HL-60 (cell line): ENCODE results near the gene DDR1.

Experiments
- GABPA ChIP-seq: IDR thresholded peaks from 2 replicates; pipeline ENCODE4 v1.6.1; 2012; ENCODE audit warnings: low read depth
- POLR2AphosphoS5 ChIP-seq: IDR thresholded peaks from 2 replicates; pipeline ENCODE4 v1.6.1; 2012; ENCODE audit warnings: low read depth
- REST ChIP-seq: IDR thresholded peaks from 2 replicates; pipeline ENCODE4 v1.6.1; 2012; ENCODE audit warnings: low read depth; ENCODE audit not compliant: insufficient replicate concordance
- TF ChIP-seq, protein P1 (sequence below): IDR thresholded peaks from one replicate; pipeline ENCODE4 v1.5.1; 2011; ENCODE audit warnings: low read length, control low read depth, inconsistent platforms; ENCODE audit not compliant: insufficient read depth

GRCh38 chr6:30887901-30888815 lies 3.8 kb downstream of the DDR1 start:
- TF ChIP-seq, protein P1, sequence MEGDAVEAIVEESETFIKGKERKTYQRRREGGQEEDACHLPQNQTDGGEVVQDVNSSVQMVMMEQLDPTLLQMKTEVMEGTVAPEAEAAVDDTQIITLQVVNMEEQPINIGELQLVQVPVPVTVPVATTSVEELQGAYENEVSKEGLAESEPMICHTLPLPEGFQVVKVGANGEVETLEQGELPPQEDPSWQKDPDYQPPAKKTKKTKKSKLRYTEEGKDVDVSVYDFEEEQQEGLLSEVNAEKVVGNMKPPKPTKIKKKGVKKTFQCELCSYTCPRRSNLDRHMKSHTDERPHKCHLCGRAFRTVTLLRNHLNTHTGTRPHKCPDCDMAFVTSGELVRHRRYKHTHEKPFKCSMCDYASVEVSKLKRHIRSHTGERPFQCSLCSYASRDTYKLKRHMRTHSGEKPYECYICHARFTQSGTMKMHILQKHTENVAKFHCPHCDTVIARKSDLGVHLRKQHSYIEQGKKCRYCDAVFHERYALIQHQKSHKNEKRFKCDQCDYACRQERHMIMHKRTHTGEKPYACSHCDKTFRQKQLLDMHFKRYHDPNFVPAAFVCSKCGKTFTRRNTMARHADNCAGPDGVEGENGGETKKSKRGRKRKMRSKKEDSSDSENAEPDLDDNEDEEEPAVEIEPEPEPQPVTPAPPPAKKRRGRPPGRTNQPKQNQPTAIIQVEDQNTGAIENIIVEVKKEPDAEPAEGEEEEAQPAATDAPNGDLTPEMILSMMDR = no peak
- no peak for TF ChIP-seq POLR2AphosphoS5
- TF ChIP-seq GABPA = no peak
- TF ChIP-seq REST = no peak
